Forelimb muscle (tissue), 1 donor: ENCODE data around the gene GARNL3. TPM values are rescaled to one million over a fixed set of nuclear protein-coding genes. Genes with fewer than 3 reads are reported as not detected.
A peak's percentile ranks its signal among the peaks of the same experiment; 100 is the strongest.

Source experiments
- DNase-seq: peaks from one replicate; pipeline ENCODE4 v3.0.0-alpha.2; 2013; ENCODE audit warnings: low read depth
- polyA plus RNA-seq: library from polyadenylated mRNA; unstranded; fragments of 120-200 nt; gene quantifications from one replicate; pipeline ENCODE4 v1.2.1, GENCODE V29; 2013; ENCODE audit not compliant: insufficient read length

The GARNL3 gene
- polyA plus RNA-seq, 1 donor = 15.8 TPM

GRCh38 chr9:127402401-127403090, 138.0 kb downstream of the GARNL3 start:
- DNase-seq = no peak

- DNase-seq = no peak
Measured at GRCh38 chr9:127403507-127404192, 139.1 kb downstream of the GARNL3 start.

GRCh38 chr9:127404631-127405030, 140.1 kb downstream of the GARNL3 start:
- DNase-seq = no peak

- no peak for DNase-seq
Measured at GRCh38 chr9:127405344-127406125, 141.0 kb downstream of the GARNL3 start.

GRCh38 chr9:127406799-127407491, 142.4 kb downstream of the GARNL3 start:
- DNase-seq = no peak

DNA sequence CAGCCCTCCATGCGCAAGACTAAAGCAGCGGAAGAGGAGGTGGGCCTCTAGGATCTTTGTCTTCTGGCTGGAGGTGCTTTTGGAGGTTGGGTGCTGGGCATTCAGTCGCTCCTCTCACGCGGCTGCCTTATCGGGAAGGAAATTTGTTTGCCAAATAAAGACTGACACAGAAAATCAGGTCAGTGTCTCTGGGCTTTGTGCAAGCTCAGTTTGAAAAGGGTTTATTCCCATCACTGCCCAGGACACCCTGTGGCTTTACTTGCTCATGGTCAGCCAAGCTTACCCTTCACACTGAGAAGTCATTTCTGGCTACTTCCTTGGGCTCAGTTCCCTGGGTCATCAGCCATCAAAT, 142.9 kb downstream of the GARNL3 start:
- no peak for DNase-seq

DNA sequence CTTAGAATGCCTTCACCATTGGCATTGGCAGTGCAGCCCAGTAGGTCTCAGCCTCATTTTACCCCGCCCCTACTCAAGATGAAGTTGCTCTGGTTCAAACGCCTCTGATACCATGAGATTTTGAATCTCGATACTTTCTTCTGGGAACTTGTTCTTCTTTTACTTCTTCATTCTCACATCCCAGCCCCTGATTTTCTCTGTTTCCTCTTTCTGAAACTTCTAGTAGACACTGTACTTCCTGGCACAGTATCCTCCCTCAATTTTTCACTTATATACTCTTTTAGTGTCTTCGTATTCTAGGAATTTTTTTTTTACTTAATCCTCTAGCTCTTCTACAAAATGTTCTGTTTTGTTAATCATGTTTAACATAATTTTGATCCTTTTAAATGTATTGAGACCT, 146.5 kb downstream of the GARNL3 start:
- DNase-seq = no peak

- no peak for DNase-seq
Measured at GRCh38 chr9:127415141-127415540, 150.6 kb downstream of the GARNL3 start.

GRCh38 chr9:127415657-127416056, 151.1 kb downstream of the GARNL3 start:
- DNase-seq = no peak

DNA sequence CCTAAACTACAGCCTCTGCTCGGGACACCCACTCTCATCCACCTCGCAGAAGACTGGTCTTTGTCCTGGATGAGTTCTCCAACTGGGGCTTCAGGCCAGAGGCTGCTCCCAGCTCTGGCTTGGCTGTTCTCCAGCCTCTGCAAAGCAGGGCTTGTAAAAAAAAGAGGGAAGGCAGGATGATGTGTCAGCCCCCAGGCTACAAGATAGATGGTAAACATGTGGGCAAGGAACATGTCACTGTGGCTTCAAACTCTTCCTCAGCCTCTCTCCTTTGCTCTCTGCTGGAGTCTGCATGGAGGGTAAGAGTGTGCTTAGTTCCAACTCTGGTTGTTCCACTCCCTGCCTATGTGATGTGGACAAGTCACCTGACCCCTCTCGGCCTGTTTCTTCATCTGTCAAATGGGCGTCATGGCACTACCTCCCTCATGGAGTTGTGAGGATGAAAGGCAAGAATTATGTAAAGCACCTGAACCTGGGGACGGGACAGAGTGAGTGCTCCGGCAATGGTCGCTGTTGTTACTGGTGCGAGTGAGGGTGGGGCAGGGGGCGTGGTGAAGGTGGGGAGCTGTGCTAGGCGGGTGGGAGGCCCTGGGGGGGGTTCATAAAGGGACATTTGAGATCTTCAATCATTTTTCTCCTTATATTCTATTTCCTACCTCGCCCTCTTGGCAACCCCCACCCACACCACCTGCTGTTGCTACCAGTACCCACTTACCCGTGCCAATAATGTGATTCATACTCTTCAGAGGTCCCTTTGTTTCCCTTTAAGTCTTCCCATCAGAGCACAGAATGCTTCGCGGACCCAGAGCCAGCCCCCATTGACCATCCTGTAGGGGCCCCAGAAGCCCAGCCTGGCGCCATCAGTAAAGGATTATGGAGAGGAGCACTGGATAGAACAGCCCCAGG, 152.8 kb downstream of the GARNL3 start:
- DNase-seq = no peak

GRCh38 chr9:127418037-127418471, 153.5 kb downstream of the GARNL3 start:
- no peak for DNase-seq

DNA sequence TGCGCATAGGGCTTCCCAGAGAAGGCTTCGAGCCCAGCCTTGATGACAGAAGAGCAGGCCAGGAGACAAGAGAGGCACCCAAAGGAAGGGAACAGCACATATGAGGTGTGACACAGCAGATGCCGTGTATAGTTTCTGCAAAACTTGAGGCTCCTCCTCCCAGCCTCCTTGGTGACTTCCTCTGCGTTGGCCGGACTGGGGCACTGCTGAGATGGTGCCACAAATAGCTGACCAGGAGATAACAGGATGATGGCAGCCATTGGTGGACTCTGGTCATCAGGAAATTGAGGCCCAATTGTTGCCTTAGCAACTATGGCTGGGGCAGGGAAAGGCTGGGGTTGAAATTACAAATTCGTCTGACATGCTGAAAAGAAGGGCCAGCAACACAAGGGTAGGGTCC, 154.8 kb downstream of the GARNL3 start:
- DNase-seq = no peak

DNA sequence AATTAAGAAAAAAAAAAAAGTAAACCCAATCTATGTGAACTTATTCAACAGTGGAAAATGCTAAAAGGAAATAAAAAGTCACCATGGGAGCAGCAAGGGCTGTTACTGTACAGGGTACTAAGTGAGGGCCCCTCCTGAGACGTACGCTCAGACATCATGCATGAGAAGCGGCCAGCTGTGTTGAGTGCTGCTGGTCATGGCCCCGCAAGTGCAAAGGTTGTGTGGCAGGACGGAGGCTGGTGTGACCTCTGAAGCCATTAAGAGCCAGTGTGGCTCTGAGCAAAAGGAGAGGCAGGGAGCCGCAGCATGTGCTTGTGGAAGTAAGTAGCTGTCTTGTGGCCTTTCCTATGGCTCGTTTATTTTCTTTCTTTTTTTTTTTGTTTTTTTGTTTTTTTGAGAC, 156.5 kb downstream of the GARNL3 start:
- DNase-seq = no peak

DNA sequence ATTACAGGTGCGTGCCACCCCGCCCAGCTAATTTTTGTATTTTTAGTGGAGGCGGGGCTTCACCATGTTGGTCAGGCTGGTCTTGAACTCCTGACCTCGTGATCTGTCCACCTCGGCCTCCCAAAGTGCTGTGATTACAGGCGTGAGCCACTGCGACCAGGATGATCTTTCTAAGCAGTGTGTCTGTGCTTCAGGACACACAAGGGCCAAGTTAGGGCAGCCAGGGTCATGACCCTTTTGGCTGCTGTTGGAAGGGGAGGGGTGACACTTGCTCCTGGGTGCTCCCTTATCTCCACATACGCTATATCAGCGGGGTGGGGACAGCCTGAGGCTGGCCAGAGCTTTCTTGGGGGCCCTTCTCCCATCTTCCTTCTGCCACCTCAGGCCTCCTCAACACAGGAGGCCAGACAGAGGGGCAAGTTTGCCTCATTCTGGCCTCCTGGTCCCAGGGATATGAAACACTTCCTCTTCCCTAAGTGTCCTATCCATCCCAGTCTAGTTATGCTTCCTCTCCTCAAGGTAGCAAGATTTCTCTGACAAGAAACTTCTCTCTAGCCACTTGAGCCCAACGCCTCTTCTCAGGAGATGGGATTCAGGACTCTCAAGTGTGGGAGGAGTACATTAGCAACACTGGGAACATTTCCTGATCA, 157.7 kb downstream of the GARNL3 start:
- no peak for DNase-seq

GRCh38 chr9:127422787-127423186, 158.2 kb downstream of the GARNL3 start:
- no peak for DNase-seq

- DNase-seq = no peak
Measured at GRCh38 chr9:127423476-127423933, 158.9 kb downstream of the GARNL3 start.

GRCh38 chr9:127423934-127424675, 159.5 kb downstream of the GARNL3 start, which contains the start of gene ZNF79:
TSS of gene ZNF79 (plus strand) at chr9:127424382. CDS start at chr9:127424788, 406 bp downstream.
- DNase-seq = peak; percentile 84

DNA sequence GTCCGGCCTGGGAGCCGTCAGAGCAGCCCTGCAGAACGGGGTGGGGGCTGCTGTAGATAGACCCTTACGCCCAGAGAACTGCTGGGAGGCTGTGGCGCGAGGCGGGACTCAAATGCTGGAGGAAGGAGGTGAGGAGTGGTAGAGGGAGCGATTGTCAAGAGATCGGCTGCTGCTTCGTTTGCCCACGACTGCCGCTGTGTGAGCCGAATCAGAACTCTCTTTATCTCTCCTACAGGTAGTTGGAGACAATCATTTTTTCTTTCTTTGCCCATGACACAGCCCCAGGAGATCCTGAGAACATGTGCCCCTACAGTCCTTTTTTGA, 160.1 kb downstream of the GARNL3 start:
- no peak for DNase-seq

DNA sequence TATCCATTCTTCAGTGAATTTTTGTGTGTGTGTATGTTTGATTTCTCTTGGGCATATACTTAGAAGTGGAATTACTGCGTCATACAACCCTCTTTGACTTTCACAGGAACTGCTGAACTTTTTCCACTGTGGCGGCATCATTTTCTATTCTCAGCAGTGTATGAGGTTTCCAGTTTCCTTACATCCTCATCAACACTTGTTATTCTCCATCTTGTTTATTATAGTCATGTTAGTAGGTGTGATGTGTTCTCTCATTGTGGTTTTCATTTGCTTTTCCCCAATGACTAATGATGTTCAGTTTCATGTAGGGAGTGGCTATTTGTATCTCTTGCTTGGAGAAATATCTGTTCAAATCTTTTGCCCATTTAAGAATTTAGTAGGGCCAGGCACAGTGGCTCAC, 162.2 kb downstream of the GARNL3 start:
- DNase-seq = no peak

DNA sequence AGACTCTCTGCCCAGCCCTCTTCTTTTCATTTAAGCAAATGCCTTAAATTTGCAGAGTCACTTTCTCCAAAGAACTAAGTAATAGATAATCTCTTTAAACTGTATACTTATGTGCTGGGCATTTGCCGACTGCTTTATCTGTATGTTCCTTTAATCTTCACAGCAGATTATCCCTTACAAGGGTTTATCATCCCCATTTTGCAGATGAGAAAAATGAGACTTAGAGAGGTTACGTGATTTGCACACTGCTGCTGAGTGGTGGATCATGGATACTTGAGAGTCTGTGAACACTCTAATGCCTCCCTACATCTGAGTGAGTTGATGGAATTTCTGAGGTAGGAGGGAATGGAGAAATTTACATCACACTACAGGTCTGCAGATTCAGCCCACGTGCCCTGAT, 163.8 kb downstream of the GARNL3 start:
- DNase-seq = no peak
